Activated T-cell treated with anti-CD3 and anti-CD28 coated beads, Interleukin-2, amount 50 U/mL, for 24 hours (primary cell): ENCODE data around the gene SFTPB.
"Not testable (repeated sequence)": the region's sequence is repeated elsewhere in the genome, so short reads cannot be mapped to it uniquely, and the experiment has no call there.

Experiments used
- DNase-seq: peaks from one replicate; pipeline ENCODE4 v3.0.0-alpha.2; 2020
- H3K27ac Mint-ChIP-seq: 2 replicates; pipeline ENCODE4 v1.8.0; 2020; ENCODE audit warnings: mild to moderate bottlenecking, mixed read lengths
- H3K27me3 Mint-ChIP-seq: 2 replicates; pipeline ENCODE4 v1.8.0; 2020; ENCODE audit warnings: mixed read lengths
- H3K36me3 Mint-ChIP-seq: 2 replicates; pipeline ENCODE4 v1.8.0; 2020; ENCODE audit warnings: low read depth, mixed read lengths
- H3K4me1 Mint-ChIP-seq: 2 replicates; pipeline ENCODE4 v1.8.0; 2020; ENCODE audit warnings: low read depth, mixed read lengths
- H3K4me3 Mint-ChIP-seq: 2 replicates; pipeline ENCODE4 v1.8.0; 2020; ENCODE audit warnings: mild to moderate bottlenecking, moderate library complexity, mixed read lengths
- H3K9me3 Mint-ChIP-seq: 2 replicates; pipeline ENCODE4 v1.8.0; 2020; ENCODE audit warnings: mixed read lengths

SFTPB gene

DNA sequence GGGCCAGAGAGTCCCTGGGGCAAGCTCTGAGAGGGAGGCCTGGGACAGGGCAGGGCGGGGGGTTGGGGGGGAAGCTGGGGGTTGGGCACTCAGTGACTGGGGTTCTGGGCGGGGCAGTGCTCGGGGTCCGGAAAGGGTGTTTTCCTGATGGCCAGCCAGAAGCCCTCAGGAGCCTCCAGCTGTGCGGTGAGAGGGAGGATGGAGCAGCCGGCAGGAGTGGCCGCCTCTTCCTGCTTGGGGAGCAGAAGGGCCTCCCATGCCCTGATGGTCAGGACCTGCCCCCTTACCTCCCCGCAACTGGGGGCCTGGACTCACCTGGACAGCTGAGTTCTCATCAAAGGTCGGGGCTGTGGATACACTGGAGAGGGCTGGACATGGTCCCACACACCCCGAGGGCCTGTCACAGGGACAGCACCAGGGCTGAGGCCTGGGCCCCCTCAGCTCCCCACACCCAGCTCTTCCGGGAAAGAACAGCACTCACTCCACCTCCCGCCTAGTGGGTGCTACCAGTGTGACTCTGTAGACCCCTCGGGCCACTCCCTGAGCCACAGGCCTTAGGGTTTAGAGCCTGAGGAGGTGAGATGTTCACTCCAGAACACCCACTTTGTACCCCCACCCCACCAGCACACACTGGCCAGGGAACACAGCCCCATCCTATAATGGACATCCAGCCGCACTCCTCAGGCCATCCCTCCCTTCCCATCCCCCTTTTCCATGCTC, 6.7 kb downstream of the SFTPB start:
- no peak overlapping the region for H3K4me3 Mint-ChIP-seq
- peaks cover 24% of the 10 kb centered on the region for H3K36me3 Mint-ChIP-seq
- no peaks in the 10 kb centered on the region for H3K9me3 Mint-ChIP-seq
- no peaks in the 10 kb centered on the region for H3K4me1 Mint-ChIP-seq
- H3K27ac Mint-ChIP-seq, result no peak overlapping the region
- DNase-seq, result no peak
- no peaks in the 10 kb centered on the region for H3K27me3 Mint-ChIP-seq

DNA sequence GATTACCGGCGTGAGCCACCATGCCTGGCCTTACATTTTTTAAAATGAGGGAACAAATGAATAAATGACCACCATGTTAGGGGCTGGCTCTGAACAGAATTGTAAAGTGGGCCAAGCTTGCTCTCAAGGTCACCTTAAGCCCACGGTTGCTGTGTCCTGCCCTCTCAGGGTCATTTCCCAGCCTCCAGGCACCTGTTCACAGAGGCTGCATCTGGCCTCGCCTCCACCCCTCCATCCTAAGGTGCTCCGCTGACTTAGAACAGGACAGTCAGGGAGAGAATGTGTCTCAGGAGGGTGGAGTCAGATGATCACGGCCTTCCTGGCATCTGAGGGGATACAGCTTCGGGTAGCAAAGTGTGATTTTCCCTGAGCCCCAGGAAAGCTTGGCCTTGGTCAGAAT, 7.3 kb downstream of the SFTPB start:
- Mint-ChIP-seq H3K4me3 (no peak overlapping the region), H3K27ac (no peak overlapping the region), H3K4me1 (no peaks in the 10 kb centered on the region), H3K27me3 (no peaks in the 10 kb centered on the region), H3K36me3 (peaks cover 30% of the 10 kb centered on the region), H3K9me3 (no peaks in the 10 kb centered on the region)
- no peak for DNase-seq

DNA sequence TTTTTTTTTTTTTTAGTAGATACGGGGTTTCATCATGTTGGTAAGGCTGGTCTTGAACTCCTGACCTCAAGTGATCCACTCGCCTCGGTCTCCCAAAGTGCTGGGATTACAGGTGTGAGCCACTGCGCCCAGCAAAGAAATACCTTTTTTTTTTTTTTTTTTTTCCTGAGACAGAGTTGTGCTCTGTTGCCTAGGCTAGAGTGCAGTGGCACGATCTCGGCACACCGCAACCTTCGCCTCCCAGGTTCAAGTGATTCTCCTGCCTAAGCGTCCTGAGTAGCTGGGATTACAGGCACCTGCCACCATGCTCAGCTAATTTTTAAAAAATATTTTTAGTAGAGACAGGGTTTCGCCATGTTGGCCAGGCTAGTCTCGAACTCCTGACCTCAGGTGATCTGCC, 7.7 kb downstream of the SFTPB start:
- not testable (repeated sequence) for H3K9me3 Mint-ChIP-seq, H3K27me3 Mint-ChIP-seq, DNase-seq, H3K27ac Mint-ChIP-seq, H3K4me3 Mint-ChIP-seq, H3K4me1 Mint-ChIP-seq
- peaks cover 34% of the 10 kb centered on the region for H3K36me3 Mint-ChIP-seq

DNA sequence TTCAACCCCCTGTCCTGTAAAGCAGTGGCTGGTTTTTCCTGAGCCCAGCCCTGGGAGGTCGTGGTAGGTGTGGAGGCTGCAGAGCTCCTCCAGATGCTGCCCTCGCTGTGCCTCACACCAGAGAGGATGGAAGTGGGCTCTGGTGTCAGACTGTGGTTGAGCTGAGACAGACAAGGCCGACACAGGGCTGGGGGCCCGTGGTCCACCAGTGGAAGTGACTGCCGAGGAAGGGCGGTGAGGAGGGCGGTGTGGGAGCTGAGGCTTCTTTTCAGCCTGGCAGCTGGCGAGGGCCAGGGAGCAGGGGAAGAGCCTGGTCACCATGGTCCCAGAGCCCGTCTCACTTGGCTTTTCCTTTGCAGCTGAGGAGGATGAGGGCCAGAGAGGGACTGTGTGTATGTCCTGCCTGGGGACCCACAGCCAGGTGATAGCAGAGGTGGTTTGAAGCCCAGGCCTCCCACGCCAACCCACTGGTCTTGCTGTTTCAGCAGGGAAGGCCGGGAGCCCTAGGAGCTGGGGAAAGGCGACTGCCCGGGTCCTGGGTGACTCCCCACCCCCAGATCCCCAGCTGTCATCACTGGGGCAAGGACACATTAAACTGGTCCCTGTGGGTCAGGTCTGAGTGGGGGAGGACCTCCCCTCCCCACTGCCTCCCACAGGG, 8.5 kb downstream of the SFTPB start:
- Mint-ChIP-seq H3K36me3 (peaks cover 36% of the 10 kb centered on the region), H3K27ac (no peak overlapping the region), H3K9me3 (no peaks in the 10 kb centered on the region), H3K27me3 (no peaks in the 10 kb centered on the region), H3K4me1 (no peaks in the 10 kb centered on the region), H3K4me3 (no peak overlapping the region)
- DNase-seq, result no peak

DNA sequence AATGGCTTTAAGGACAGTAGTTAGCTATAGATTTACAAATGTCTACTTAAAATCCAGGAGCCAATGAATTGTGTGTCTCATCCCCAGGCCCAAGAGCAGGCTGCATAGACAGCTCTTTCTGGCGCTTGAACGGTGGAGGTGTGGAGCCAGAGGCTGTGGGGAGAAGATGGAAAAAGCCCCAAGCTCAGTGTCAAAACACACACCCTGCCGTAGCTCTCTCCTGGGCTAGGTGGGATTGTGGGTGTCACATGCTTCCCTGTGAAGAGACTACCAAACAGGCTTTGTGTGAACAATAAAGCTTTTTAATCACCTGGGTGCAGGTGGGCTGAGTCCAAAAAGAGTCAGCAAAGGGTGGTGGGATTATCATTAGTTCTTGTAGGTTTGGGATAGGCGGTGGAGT, 10.6 kb downstream of the SFTPB start:
- H3K27me3 Mint-ChIP-seq, H3K4me1 Mint-ChIP-seq, H3K9me3 Mint-ChIP-seq, H3K4me3 Mint-ChIP-seq, DNase-seq: not testable (repeated sequence)
- peak overlapping the region; percentile 37 for H3K27ac Mint-ChIP-seq
- peaks cover 53% of the 10 kb centered on the region for H3K36me3 Mint-ChIP-seq

DNA sequence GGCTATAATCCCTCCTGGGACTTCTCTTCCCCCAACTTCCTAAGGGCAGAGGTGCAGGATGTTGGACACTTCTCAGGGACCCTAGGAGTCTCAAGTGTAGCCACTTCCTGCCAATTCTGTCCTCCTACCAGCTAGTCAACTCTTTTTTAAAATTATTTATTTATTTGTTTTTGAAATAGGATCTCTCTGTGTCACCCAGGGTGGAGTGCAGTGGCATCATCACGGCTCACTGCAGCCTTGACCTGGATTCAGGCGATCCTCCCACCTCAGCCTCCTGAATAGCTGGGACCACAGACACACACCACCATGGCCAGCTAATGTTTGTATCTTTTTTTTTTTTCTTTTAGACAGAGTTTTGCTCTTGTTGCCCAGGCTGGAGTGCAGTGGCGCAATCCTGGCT, 11.5 kb downstream of the SFTPB start:
- Mint-ChIP-seq H3K4me3 (no peak overlapping the region), H3K9me3 (no peaks in the 10 kb centered on the region), H3K27me3 (no peaks in the 10 kb centered on the region), H3K36me3 (peaks cover 61% of the 10 kb centered on the region), H3K27ac (no peak overlapping the region), H3K4me1 (peaks cover 2% of the 10 kb centered on the region)
- no peak for DNase-seq

DNA sequence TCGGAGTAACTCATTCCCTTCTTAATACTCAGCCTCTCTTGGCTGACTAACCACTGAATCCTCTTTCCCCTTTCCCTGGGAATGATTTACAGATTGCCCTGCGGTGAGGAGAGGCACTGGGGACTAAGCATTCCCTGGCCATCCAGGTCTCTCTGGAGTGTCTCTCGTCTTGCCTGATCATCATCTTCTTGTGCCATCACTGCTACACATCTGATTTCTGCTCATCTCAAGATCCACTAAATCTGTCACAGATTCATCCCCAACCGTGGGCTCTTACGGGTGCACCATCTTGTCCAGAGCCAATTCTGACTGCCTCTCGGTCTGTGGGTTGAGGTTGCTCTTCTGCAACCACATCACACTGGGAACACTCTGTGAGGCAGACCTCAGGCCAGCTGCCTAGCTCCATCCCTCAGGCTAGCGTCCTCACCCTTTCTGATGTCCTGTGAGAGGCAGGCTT, 12.0 kb downstream of the SFTPB start:
- H3K4me1 Mint-ChIP-seq, result peaks cover 2% of the 10 kb centered on the region
- no peak for DNase-seq
- H3K4me3 Mint-ChIP-seq, result no peak overlapping the region
- no peak overlapping the region for H3K27ac Mint-ChIP-seq
- no peaks in the 10 kb centered on the region for H3K9me3 Mint-ChIP-seq
- H3K27me3 Mint-ChIP-seq, result no peaks in the 10 kb centered on the region
- peaks cover 65% of the 10 kb centered on the region for H3K36me3 Mint-ChIP-seq

DNA sequence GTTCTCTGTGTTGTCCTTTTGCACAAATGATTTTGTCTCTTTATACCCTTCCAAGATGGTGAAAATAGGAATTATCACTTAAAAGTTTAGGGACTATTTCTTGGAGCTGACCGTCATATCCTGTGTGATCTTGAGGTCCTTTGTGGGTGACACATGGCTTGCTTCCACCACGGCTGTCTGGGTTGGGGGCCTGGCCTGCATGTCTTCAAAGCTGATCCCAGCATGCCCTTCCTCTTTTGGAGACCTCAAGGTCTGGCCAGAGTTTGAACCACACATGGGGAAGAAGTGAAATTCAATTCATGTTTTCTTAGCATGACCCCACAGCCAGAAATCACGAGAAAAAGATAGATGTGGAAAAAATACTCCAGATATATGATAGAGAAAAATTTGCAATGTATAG, 14.0 kb downstream of the SFTPB start:
- no peak for DNase-seq
- peaks cover 76% of the 10 kb centered on the region for H3K36me3 Mint-ChIP-seq
- no peaks in the 10 kb centered on the region for H3K27me3 Mint-ChIP-seq
- no peaks in the 10 kb centered on the region for H3K9me3 Mint-ChIP-seq
- no peak overlapping the region for H3K27ac Mint-ChIP-seq
- H3K4me3 Mint-ChIP-seq, result no peak overlapping the region
- H3K4me1 Mint-ChIP-seq, result peaks cover 2% of the 10 kb centered on the region

DNA sequence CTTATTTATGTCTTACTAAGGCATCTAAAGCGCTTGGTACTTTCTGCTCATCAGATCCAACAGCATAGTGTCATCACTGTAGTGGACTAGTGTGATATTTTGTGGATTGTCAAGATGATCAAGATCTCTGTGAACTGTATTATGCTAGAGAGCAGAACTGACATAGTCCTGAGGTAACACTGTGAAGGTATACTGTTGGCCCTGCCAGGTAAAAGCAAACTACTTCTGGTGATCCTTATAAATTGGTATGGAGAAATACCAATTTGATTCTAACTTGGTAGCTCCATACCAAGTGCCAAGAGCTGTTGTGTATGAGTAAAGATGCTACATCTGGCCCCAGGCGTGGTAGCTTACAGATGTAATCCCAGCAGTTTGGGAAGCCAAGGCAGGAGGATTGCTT, 15.9 kb downstream of the SFTPB start:
- no peak overlapping the region for H3K4me3 Mint-ChIP-seq
- DNase-seq, result no peak
- H3K36me3 Mint-ChIP-seq, result peaks cover 81% of the 10 kb centered on the region
- H3K4me1 Mint-ChIP-seq, result peaks cover 2% of the 10 kb centered on the region
- no peaks in the 10 kb centered on the region for H3K9me3 Mint-ChIP-seq
- H3K27me3 Mint-ChIP-seq, result no peaks in the 10 kb centered on the region
- H3K27ac Mint-ChIP-seq, result no peak overlapping the region

DNA sequence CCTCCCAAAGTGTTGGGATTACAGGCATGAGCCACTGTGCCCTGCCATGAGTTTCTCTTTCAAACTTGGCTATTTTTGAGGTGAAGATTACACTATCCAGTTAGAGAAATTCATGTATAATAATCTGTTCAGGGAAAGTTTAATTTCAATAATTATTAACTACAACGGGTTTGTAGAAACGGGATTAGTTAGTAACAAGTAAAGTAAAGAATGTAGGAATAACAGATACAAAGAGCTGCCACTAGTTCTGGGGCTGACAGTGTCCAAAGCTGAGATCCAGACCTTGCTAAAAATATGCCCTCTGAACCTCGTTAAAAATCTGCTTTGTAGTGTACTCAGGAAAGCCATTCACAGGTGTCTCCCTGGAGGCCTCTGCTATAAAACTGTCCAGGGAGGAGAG, 16.9 kb downstream of the SFTPB start:
- Mint-ChIP-seq H3K36me3 (peaks cover 85% of the 10 kb centered on the region), H3K4me3 (no peak overlapping the region), H3K27ac (no peak overlapping the region), H3K9me3 (no peaks in the 10 kb centered on the region), H3K4me1 (peaks cover 2% of the 10 kb centered on the region), H3K27me3 (no peaks in the 10 kb centered on the region)
- DNase-seq, result no peak

DNA sequence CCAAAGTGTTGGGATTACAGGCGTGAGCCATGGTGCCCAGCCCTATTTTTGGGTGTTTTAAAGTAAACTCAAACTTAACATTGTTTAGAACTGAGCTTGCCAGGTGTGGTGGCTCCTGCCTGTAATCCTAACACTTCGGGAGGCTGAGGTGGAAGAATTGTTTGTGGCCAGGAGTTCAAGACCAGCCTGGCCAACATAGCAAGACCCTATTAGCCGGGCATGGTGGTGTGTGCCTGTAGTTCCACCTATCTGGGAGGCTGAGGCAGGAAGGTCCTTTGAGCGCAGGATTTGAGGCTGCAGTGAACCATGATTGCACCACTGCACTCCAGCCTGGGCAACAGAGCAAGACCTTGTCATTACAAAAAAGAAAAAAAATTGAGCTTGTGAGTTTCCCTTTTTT, 17.5 kb downstream of the SFTPB start:
- H3K9me3 Mint-ChIP-seq, result no peaks in the 10 kb centered on the region
- DNase-seq, result no peak
- no peaks in the 10 kb centered on the region for H3K27me3 Mint-ChIP-seq
- no peak overlapping the region for H3K27ac Mint-ChIP-seq
- no peak overlapping the region for H3K4me3 Mint-ChIP-seq
- peaks cover 85% of the 10 kb centered on the region for H3K36me3 Mint-ChIP-seq
- H3K4me1 Mint-ChIP-seq, result peaks cover 2% of the 10 kb centered on the region

DNA sequence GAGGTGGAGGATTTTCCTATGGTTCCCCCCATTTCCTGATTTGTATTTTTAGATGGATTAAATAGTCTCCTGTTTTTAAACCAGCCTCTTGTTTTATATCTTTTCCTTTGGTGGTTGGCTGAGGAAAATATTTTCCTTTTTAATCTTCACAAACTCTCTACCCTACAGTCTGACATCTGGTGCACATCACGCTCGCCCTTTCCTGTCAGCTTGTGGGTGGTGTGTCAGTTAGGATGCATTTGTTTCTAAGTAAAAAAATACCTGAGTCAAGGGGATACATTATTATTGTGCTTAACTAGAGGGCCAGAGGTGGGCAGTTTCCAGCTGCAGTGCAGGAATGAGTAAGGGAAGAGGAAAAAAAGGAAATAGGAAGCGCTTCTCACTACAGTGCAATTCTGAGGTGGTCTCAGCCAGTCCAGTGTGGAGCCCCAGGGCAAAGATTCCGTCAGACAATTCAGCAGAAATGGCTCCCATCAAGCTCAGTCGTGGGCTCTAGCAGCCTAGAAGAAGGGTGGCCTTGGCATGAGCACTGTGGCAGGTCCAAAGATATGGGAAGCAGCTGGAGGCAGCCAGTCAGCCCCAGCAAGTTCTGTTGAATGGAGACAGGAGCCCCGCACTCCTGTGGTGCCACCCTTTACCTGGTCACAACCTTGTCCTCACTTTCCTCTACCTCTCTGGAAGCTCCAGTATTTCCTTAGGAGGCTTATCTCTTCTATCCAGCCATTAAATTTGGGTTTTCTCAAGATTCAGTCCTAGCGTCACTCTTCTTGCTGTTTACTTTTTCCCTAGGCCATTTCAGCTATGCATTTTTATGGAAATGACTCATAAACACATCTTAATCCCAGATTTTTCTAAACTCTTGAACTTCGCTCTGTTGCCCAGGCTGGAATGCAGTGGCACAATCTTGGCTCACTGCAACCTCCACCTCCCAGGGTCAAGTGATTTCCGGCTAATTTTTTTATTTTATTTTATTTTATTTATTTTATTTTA, 18.5 kb downstream of the SFTPB start:
- DNase-seq, result no peak
- Mint-ChIP-seq H3K36me3 (peaks cover 91% of the 10 kb centered on the region), H3K4me3 (no peak overlapping the region), H3K4me1 (peaks cover 2% of the 10 kb centered on the region), H3K27ac (peak overlapping the region; percentile 44), H3K27me3 (no peaks in the 10 kb centered on the region), H3K9me3 (no peaks in the 10 kb centered on the region)

DNA sequence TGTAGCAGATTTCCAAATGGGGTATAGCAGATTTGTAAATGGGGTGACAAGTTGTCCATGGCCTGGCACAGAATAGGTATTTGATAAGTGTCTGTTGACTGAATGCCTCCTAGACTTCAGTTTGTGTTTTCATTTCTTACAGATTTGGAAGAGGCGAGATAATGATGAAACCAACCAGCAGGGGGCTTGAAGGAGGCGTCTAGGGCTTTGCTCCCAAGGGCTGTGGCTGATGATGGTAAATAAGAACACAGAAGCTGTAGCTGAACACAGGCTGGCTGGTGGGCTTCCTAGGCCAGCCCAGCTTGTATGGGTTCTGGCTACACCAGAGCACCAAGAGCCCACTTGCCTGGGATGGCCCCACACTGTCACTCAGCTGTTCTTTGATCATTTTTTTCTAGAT, 19.4 kb downstream of the SFTPB start:
- Mint-ChIP-seq H3K4me3 (no peak overlapping the region), H3K27me3 (no peaks in the 10 kb centered on the region), H3K27ac (no peak overlapping the region), H3K36me3 (peaks cover 92% of the 10 kb centered on the region), H3K9me3 (no peaks in the 10 kb centered on the region), H3K4me1 (peaks cover 2% of the 10 kb centered on the region)
- DNase-seq, result no peak

DNA sequence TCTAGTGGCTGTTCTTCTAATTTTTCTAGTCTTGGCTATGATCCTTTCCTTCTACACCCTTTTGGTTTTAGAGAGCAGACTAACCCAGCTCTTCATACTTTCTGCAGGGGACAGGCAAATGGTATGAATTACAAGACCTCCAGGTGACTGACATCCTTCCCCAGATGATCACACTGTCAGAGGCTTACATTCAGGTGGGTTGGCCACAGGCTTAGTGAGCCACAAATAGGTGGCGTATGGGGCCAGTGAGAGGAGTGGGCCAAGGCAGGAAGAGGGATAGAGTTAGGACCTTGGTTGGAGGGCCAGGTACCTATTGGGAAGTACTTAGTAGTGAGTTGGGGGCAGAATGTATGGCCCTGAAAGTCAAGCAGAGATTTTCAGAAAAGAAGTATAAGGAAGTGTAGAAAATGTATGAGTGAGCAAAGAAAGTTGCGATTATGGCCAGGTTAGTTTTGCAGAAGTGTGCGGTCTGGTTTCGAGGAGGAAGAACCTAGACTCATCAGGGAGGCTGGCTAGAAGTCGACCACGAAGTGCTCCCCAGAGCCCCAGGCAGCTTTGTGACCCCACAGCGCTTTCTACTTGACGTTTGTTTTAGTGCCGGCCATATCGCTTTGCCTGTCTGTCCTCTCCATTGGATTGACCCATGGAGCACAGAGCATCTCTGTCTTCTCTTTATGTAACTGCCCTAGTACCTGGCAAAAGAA, 20.0 kb downstream of the SFTPB start:
- Mint-ChIP-seq H3K9me3 (no peaks in the 10 kb centered on the region), H3K36me3 (peaks cover 92% of the 10 kb centered on the region), H3K4me1 (peaks cover 3% of the 10 kb centered on the region), H3K27ac (no peak overlapping the region), H3K27me3 (no peaks in the 10 kb centered on the region), H3K4me3 (no peak overlapping the region)
- no peak for DNase-seq
